ENCODE data around the gene CHST11. TPM values are rescaled to one million over a fixed set of nuclear protein-coding genes. Genes with fewer than 3 reads are reported as not detected.

CHST11 gene
- total RNA-seq, 1 donor from 2014 or later, result 7.7 TPM

DNA sequence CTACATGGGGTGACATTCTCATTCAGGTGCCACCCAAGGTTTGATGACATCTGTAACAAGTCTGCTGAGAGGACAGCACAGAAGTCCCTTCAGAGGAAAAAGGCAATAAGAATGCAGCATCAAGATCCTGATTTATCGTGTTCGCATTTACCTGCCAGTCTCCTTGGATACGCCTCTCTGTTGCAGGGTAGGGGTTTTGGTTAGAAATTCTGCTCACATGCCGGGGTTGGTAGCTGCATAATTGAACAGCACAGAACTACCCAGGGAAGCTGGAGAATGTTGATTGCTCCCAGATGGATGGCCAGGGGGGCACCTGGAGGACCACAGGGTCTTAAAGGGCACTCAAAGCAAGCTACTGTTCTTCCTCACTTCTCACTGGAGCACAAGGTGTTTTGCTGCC lies 31.1 kb upstream of the CHST11 start:
- H3K27me3 ChIP-seq, result no peaks in the 10 kb centered on the region
- no peak overlapping the region for H3K9ac ChIP-seq
- Mint-ChIP-seq H3K36me3 (no peaks in the 10 kb centered on the region), H3K27me3 (ENCODE audit: insufficient read depth, low read depth) (no peaks in the 10 kb centered on the region), H3K27ac (no peak overlapping the region), H3K4me3 (no peak overlapping the region), H3K4me1 (no peaks in the 10 kb centered on the region), H3K9me3 (peaks cover 3% of the 10 kb centered on the region)
- no peaks in the 10 kb centered on the region for H3F3A ChIP-seq (ENCODE audit: low read depth)
- no peaks in the 10 kb centered on the region for H4K20me1 ChIP-seq (ENCODE audit: low read depth)
- no peak overlapping the region for H3K27ac ChIP-seq
- TF ChIP-seq, protein P1, sequence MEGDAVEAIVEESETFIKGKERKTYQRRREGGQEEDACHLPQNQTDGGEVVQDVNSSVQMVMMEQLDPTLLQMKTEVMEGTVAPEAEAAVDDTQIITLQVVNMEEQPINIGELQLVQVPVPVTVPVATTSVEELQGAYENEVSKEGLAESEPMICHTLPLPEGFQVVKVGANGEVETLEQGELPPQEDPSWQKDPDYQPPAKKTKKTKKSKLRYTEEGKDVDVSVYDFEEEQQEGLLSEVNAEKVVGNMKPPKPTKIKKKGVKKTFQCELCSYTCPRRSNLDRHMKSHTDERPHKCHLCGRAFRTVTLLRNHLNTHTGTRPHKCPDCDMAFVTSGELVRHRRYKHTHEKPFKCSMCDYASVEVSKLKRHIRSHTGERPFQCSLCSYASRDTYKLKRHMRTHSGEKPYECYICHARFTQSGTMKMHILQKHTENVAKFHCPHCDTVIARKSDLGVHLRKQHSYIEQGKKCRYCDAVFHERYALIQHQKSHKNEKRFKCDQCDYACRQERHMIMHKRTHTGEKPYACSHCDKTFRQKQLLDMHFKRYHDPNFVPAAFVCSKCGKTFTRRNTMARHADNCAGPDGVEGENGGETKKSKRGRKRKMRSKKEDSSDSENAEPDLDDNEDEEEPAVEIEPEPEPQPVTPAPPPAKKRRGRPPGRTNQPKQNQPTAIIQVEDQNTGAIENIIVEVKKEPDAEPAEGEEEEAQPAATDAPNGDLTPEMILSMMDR (IDR thresholded peaks at IDR 0.05), result no peak
- no peak for TF ChIP-seq EZH2 (IDR thresholded peaks at IDR 0.05)
- no peak for TF ChIP-seq EZH2phosphoT487 (IDR thresholded peaks at IDR 0.05)
- H3K4me2 ChIP-seq, result no peak overlapping the region
- H3K36me3 ChIP-seq, result no peaks in the 10 kb centered on the region
- no peaks in the 10 kb centered on the region for H3K9me3 ChIP-seq (ENCODE audit: low read depth)
- no peak for DNase-seq (ENCODE audit: low spot score)
- no peaks in the 10 kb centered on the region for H3K4me1 ChIP-seq
- H2AFZ ChIP-seq (replicated peaks), result no peak overlapping the region
- no peaks in the 10 kb centered on the region for H3K79me2 ChIP-seq (ENCODE audit: low read depth)
- H3K4me3 ChIP-seq, result no peak overlapping the region

DNA sequence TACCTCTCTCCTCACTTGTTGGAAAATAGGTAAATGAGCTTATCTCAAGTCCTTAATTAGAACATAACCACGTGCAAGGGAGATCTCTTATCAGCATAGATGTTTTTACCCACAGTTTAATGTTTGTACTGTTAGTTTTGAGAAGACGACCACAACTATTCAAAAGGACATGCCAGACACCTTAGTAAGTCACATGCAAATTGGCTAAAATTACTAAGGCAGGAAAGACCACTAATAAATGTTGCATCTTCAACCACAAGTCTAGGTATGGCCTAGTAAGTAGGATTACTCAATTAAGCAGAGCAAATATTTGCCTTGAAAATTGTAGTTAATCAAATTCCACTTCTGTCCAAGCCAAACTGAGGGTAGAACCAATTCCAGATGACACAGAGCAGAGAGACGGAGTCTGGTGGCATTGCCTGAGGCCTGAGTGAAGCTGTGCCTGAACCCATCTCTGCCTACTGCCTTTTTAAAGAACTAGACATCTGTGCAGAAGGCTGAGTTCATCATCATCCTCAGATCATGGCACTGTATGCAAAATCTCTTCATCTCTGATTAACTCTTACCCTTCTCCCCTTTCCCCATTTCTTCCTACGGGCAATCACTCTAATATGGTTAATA lies 29.7 kb upstream of the CHST11 start:
- no peak overlapping the region for H3K4me3 ChIP-seq
- no peak overlapping the region for H3K4me3 Mint-ChIP-seq
- no peaks in the 10 kb centered on the region for H3K36me3 ChIP-seq
- H3K27ac ChIP-seq, result no peak overlapping the region
- H3K4me2 ChIP-seq, result no peak overlapping the region
- H3K9ac ChIP-seq, result no peak overlapping the region
- H3K9me3 Mint-ChIP-seq, result peaks cover 3% of the 10 kb centered on the region
- H4K20me1 ChIP-seq (ENCODE audit: low read depth), result no peaks in the 10 kb centered on the region
- no peaks in the 10 kb centered on the region for H3F3A ChIP-seq (ENCODE audit: low read depth)
- no peaks in the 10 kb centered on the region for H3K4me1 Mint-ChIP-seq
- H3K36me3 Mint-ChIP-seq, result no peaks in the 10 kb centered on the region
- DNase-seq (ENCODE audit: low spot score), result no peak
- no peaks in the 10 kb centered on the region for H3K9me3 ChIP-seq (ENCODE audit: low read depth)
- H3K27ac Mint-ChIP-seq, result no peak overlapping the region
- H3K27me3 ChIP-seq, result no peaks in the 10 kb centered on the region
- H3K4me1 ChIP-seq, result no peaks in the 10 kb centered on the region
- no peak overlapping the region for H2AFZ ChIP-seq (replicated peaks)
- no peaks in the 10 kb centered on the region for H3K79me2 ChIP-seq (ENCODE audit: low read depth)
- no peak for TF ChIP-seq EZH2 (IDR thresholded peaks at IDR 0.05)
- TF ChIP-seq EZH2phosphoT487 (IDR thresholded peaks at IDR 0.05), result no peak
- TF ChIP-seq, protein P1 (IDR thresholded peaks at IDR 0.05), result no peak
- no peaks in the 10 kb centered on the region for H3K27me3 Mint-ChIP-seq (ENCODE audit: insufficient read depth, low read depth)

DNA sequence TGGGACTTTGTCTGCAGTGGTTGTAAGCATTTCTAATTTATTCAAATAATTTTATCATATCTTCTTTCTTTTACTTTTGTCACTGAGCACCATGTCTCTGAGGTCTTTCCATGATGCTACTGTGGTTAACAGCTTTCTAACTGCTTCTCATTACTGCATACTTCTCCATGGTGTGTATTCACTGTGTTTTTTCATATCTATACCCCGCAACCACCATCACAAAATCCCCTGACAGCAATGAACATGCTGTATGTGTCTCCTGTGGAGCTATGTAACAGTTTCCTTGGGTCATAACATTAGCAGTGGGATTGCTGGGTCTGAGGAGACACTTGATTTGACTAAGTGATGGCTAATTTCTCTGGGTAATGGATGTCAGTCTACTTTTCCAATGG lies 29.2 kb upstream of the CHST11 start:
- TF ChIP-seq, protein P1 (IDR thresholded peaks at IDR 0.05), result no peak
- no peak for TF ChIP-seq EZH2phosphoT487 (IDR thresholded peaks at IDR 0.05)
- no peak for TF ChIP-seq EZH2 (IDR thresholded peaks at IDR 0.05)
- Histone ChIP-seq H3K9me3 (ENCODE audit: low read depth) (no peaks in the 10 kb centered on the region), H3K79me2 (ENCODE audit: low read depth) (no peaks in the 10 kb centered on the region), H3K27ac (no peak overlapping the region), H3K4me3 (no peak overlapping the region), H3K4me1 (no peaks in the 10 kb centered on the region), H3F3A (ENCODE audit: low read depth) (no peaks in the 10 kb centered on the region), H3K27me3 (no peaks in the 10 kb centered on the region), H3K4me2 (no peak overlapping the region), H3K9ac (no peak overlapping the region), H3K36me3 (no peaks in the 10 kb centered on the region), H4K20me1 (ENCODE audit: low read depth) (no peaks in the 10 kb centered on the region), H2AFZ (replicated peaks) (no peak overlapping the region)
- no peaks in the 10 kb centered on the region for H3K4me1 Mint-ChIP-seq
- H3K4me3 Mint-ChIP-seq, result no peak overlapping the region
- H3K9me3 Mint-ChIP-seq, result peaks cover 3% of the 10 kb centered on the region
- no peak overlapping the region for H3K27ac Mint-ChIP-seq
- DNase-seq (ENCODE audit: low spot score), result no peak
- H3K27me3 Mint-ChIP-seq (ENCODE audit: insufficient read depth, low read depth), result no peaks in the 10 kb centered on the region
- no peaks in the 10 kb centered on the region for H3K36me3 Mint-ChIP-seq

All from neural progenitor cell (in vitro differentiated cells).